Measurements from ENCODE around the gene EXOC6. TPM values are rescaled to one million over a fixed set of nuclear protein-coding genes. Genes with fewer than 3 reads are reported as not detected.

The EXOC6 gene, protein sequence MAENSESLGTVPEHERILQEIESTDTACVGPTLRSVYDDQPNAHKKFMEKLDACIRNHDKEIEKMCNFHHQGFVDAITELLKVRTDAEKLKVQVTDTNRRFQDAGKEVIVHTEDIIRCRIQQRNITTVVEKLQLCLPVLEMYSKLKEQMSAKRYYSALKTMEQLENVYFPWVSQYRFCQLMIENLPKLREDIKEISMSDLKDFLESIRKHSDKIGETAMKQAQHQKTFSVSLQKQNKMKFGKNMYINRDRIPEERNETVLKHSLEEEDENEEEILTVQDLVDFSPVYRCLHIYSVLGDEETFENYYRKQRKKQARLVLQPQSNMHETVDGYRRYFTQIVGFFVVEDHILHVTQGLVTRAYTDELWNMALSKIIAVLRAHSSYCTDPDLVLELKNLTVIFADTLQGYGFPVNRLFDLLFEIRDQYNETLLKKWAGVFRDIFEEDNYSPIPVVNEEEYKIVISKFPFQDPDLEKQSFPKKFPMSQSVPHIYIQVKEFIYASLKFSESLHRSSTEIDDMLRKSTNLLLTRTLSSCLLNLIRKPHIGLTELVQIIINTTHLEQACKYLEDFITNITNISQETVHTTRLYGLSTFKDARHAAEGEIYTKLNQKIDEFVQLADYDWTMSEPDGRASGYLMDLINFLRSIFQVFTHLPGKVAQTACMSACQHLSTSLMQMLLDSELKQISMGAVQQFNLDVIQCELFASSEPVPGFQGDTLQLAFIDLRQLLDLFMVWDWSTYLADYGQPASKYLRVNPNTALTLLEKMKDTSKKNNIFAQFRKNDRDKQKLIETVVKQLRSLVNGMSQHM
- 10 to 100 TPM; 16.8 to 21.6 (median 20.8) TPM for polyA plus RNA-seq (ENCODE audit: insufficient read length in 4 of 4)

DNA sequence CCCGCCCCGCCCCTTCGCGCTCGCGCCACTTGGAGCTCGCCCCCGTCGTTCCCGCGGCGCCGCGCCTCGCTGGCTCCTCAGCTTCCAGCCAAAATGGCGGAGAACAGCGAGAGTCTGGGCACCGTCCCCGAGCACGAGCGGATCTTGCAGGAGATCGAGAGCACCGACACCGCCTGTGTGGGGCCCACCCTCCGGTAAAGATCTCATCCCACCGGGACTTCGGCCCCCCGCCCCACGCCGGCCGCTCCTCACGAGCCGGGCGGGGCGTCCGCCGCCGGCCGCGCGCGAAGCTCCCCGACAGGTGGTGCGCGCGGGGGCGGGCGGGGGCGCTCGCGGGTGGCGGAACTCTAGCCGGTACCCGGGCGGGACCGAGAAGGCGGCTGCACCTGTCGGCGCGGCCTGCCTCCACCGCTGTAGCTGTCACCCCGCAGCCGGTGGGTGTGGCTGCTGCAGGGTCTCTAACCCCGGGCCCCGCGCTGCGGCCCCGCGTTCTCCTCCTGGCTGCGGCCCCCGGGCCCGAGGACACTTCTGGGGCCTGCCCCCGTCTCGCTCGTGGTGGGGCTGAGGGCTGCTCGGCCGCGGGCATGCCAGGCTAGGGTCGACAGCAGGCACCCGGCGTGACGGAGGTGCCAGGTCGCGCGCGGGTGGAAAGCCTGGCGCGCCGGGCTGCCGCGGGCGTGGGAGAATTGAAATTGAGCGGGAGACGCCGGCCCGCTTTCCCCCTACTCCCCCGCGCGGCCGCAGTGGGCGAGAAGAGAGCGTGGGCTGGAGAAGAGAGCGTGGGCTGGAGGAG is at the start of gene EXOC6:
Gene EXOC6 (plus strand): TSS at position 80 of the 793 bp plus-strand sequence. CDS start 14 bp downstream, at position 94.
- DNase-seq (ENCODE audit: low read depth in 4 of 4, low spot score in 3 of 4), result peak; percentile 67 to 78 (median 73)

DNA sequence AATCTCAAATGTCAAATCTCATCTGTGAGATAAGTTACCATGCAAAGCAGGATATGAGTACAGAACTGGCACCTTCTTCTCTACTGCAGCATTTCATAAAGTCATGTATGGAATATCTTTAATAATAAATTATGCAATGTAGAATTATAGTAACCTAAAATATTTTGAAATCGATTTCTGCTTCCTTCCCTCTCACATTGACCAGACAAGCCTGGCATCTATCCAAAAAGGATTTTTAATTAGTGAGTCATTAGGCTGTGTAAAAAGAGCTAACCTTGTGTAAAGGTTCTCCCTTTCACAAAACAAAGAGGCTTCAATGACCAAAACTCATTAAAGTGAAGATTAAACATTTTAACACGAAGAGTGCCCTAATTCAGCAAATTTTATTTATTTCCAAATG is 48.8 kb upstream of the EXOC6 start:
- no peak for DNase-seq (ENCODE audit: low read depth in 4 of 4, low spot score in 3 of 4)

DNA sequence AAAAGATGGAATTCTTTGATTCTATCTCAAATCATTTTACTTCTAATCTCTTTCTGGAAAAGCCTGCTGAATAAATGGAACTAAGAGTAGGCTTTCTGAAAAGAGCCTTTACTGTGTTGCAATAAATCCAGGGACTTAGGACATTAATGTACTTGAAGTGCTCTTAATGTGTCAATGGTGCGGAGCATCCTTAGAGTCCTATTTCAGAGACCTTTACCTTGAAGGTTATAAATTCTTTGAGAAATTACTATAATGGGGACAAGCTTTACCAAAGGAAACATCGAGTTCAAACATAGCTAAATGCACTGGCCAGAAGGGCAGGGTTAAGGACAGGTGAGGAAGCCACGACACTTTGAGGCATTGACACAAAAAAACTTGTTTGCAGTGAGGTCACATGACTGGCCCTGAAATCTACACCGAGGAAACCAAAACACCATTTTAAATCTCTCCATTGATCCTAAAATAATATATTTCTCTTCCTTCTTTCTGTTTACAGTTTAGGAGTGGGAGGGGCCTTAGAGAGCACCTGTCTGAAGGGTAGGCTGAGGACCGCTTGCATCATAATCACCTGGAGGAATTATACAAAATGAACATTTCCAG is 48.1 kb upstream of the EXOC6 start:
- no peak for DNase-seq (ENCODE audit: low read depth in 4 of 4, low spot score in 3 of 4)

DNA sequence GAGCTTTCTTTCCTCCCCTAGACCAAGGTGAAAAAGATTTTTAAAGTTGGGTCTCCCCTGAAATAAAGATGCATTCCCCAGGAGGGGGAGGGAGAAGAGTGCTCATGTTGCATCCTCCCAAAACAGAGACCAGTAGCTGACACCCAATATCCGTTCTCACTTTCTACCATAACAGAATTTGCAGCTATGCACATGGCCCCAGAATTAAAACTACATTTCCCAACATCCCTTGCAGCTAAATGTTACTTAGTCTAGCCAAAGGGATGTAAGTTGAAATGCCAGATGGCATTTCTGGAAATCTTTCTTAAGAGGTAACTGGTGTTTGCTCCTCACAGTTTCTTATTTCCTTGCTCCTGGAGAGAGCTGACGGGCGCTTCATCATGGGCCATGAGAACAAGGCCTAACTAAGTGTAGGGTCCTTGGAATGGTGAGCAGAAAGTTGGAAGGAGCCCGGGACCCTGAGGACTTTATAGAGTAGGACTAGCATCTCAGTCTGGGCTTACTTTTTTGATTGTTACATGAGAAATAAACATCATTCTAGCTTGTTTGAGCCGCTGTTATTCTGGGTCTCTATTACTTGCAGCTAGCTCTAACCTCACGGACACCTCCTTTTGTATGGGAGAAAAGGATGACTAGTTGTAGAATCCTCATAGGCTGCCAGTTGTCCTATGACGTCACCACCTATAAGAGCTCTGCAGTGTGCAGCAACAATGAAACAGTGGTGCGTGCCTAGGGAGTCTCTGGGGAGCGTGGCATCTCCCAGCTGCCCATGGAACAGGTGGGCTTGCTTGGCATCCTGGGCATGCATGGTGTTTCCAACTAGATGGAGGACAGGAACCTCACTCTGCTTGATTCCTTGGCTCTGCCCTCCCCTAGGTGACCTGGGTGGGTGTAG is 46.1 kb upstream of the EXOC6 start:
- DNase-seq (ENCODE audit: low read depth in 4 of 4, low spot score in 3 of 4), result no peak

DNA sequence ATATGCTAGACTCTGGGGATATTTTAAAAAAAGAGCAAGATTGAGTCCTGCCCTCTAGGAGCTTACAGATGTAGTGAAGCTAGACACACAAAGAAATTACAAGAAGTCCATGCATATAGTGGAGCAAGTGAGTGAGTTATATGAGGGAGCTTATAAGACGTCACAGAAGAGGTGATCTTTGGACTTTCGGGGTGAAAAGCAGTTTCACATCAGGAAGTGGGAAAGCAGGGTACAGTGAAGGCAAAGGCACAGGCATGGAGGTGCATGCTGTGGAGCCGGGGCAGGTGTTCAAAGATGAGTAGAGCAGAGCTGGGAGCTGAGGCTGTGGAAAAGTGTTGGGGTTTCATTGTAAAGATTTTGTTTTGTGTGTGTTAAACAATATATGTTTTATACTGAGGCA is 38.5 kb upstream of the EXOC6 start:
- no peak for DNase-seq (ENCODE audit: low read depth in 4 of 4, low spot score in 3 of 4)

DNA sequence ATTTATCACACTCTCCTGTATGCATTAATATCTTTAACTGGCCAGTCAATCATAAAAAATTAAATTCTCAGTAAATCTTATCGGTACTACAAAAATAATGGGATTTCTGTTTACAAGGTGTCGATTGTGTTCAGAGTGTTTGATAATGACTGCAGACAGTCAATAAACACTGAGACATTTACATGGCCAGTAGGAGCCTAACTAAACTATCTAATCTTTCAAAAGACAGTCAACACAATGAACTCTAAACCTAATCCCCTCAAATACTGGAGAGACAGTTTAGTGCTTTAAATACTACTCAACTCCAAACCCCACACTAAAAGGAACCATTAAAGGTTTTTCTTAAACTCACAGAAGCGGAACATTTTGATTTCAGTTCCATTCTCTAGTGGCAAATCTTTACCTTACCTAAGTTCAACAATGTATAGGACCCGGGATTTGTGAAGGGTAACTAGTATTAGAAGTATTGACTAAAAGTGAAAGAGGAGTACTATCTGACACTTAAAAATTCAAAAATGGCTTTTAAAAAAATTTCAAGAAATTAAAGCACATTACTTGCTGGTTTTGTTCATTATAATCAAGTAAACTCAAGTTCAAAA is 37.3 kb upstream of the EXOC6 start:
- DNase-seq (ENCODE audit: low read depth in 4 of 4, low spot score in 3 of 4), result no peak

DNA sequence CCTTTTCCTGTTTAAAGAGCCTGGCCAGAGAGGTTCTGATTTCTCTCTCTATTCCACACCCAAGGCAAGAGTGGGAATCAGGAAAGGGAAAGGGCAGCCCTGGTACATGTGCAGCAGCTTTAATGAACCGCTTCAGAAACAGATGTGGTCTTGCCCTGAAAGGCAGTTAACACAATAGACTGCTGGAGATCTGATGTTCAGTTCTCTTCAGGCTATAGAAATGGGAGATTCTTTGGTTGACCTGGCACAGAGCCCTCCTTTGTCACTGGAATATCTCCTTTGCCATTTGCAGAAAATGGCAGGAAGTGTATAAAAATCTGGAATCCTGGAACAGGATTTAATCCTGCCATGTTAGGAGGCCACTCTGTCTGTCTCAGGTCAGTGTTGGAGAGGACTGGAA is 36.3 kb upstream of the EXOC6 start:
- no peak for DNase-seq (ENCODE audit: low read depth in 4 of 4, low spot score in 3 of 4)

DNA sequence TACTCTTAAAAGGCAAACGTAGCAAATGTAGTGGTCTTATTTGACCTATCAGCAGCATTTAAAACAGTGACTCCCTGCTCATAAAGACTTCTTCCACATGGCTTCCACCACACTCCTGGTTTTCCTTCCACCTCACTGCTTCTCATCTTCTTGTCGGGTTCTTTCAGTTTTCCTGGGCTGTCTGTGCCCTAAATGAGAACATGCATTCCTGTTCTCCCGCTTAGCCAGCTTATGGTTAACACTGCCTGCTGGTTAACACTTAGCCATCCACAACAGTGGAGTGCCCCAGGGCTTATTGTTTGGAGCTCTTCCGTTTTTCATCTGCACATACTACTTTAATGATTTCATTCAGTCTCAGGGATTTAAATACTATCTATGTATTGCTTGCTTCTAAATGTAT is 34.3 kb upstream of the EXOC6 start:
- no peak for DNase-seq (ENCODE audit: low read depth in 4 of 4, low spot score in 3 of 4)

DNA sequence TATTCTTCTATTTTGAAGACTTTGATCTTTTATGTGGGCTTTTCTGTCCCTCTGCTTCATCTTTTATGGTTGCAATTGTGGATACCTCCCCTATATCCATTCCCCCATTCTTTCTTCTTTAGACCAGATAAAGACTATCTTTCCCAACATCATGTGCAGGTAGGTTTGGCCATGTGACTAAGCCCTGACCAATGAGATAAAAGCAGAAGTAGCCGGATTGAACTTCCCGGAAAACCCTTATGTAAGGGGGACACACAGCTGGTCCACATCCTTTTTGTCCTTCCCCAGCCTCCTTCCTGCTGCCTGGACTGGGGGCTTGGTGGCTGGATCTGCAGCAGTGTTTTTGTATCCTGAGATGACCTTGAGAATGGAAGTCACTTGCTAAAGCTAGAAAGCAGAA is 33.5 kb upstream of the EXOC6 start:
- DNase-seq (ENCODE audit: low read depth in 4 of 4, low spot score in 3 of 4), result no peak

DNA sequence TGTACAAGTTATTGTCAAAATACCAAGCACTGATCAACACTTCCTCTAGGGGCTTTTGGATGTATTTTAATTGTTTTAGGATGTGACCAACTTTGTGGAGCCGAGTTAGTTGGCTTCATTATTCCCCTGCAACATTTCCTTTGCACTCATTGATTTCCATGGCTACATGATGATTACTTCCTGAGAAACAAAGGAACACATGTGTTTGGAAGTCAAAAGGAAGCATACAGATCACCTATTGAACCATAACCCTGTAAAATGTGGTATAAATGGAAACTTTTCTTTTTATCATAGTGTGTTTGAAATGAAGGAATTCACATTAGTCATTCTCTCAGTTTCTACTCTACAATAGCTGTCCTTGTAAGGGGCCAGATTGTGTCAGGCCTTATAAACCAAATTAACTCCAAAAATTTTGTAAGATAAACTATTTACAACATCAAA is 32.2 kb upstream of the EXOC6 start:
- DNase-seq (ENCODE audit: low read depth in 4 of 4, low spot score in 3 of 4), result no peak

DNA sequence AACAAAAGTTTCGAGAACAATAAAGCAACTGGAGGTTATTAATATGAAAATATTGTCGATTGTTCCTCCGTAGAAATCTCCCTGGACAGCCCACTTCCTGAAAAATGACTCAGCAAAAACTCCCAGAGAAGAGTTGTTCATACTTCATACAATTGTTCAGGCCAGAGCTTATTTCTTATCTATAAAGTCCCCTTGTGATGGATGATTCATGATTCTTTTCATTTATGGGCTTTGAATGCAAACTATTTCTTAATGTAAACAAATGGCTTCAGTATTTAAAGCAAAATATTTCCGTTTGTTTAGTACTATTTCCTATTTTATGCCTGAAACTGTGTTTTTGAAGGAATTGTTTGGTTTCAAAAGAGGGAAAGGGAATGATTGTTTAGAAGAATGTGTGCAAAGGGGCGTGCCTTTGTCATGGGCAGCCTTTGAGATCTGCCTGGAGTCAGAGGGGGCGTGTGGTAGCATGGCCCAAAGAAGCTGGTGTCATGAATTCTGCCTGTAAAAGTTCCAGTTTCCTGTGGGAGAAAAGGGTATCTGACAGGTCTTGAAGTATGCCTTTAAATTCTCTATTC is 26.2 kb upstream of the EXOC6 start:
- no peak for DNase-seq (ENCODE audit: low read depth in 4 of 4, low spot score in 3 of 4)

DNA sequence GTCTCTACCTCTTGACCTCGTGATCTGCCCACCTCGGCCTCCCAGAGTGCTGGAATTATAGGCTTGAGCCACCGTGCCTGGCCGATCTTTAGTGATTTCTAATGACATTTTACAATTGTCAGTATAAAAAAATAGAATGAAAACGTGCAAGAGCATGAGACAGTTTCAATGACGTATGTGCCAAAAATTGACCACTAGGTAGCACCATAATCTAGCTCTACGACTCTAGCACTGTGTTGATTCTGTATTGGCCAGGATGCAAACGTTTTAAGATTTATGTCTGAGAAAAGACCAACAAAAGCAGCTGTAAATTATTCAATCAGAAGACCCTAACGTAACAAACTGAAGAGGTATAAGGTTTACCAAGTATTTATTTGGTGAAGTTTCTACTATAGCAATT is 25.4 kb upstream of the EXOC6 start:
- DNase-seq (ENCODE audit: low read depth in 4 of 4, low spot score in 3 of 4), result no peak

DNA sequence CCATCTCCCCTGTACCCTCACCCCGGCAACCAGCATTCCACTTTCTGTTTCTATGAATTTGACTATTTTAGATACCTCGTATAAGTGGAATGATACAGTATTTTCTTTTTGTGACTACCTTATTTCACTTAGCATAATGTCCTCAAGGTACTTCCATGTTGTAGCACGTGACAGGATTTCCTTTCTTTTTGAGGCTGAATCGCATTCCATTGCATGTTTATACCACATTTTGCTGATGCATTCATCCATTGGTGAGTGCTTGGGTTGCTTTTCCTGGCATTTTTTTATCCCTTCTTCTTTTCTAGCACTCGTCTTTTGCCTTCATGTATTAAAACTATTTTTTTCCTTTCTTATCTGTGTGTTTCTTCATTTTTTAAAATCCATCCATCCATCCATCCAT is 22.3 kb upstream of the EXOC6 start:
- no peak for DNase-seq (ENCODE audit: low read depth in 4 of 4, low spot score in 3 of 4)

DNA sequence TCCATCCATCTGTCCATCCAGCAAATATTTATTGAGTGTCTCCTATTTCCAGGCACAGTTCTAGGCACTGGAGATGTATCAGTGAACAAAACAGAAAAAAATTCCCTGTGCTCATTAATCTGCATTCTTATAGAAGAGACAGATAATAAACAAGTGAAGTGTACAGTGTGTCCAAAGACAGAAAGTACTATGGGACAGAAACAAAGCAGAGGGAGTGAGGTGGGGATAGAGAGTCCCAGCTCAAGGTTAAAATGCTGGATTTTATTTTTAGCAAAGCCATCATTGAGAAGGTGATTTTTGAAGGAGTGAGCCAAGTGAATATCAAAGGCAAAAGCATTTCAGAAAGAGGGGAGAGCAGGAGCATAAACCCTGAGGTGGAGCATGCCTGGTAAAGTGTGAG is 21.8 kb upstream of the EXOC6 start:
- no peak for DNase-seq (ENCODE audit: low read depth in 4 of 4, low spot score in 3 of 4)

DNA sequence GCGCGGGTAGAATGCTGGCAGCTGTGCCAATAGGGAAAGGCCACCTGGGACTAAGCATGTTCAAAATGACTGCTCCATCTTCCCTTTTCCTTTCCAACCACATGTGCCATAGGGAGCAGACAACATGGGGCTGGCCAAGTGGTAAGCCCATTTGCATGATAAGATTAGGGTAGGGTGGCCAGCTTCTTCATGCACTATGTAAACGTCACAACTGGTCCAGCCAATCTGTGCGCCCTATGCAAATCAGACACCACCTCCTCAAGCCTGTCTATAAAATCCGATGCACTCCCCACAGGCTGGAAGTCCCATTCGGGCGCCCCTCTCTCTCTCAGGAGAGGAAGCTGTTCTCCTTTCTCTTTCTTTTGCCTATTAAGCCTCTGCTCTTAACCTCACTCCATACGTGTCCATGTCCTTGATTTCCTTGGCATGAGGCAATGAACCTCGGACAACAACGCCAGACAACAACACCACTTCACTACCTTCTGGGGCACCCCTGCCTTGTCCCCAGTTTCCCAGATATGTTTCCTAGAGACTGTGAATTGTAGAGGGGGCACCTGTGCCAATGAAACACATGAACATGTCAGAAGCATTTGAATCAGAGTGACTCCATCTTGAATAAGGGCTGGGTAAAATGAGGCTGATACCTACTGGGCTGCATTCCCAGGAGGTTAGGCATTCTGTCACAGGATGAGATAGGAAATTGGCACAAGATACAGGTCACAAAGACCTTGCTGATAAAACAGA is 19.1 kb upstream of the EXOC6 start:
- no peak for DNase-seq (ENCODE audit: low read depth in 4 of 4, low spot score in 3 of 4)

DNA sequence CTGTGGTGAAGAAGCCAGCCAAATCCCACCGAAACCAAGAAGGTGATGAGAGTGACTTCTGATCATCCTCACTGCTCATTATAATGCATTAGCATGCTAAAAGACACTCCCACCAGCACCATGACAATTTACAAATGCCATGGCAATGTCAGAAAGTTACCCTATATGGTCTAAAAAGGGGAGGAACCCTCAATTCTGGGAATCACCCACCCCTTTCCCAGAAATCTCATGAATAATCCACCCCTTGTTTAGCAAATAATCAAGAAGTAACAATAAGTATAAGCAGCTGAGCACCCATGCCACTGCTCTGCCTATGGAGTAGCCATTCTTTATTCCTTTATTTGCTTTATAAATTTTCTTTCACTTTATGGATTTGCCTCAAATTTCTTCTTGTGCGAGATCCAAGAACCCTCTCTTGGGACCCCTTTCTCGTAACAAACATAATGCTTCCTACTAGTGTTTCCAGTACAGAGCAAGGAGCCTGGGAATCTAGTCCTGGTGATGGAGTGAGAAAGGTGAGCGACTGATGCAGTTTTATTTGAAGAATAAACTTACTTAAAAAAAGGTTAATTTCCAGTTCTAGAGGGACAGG is 18.4 kb upstream of the EXOC6 start:
- DNase-seq (ENCODE audit: low read depth in 4 of 4, low spot score in 3 of 4), result no peak

DNA sequence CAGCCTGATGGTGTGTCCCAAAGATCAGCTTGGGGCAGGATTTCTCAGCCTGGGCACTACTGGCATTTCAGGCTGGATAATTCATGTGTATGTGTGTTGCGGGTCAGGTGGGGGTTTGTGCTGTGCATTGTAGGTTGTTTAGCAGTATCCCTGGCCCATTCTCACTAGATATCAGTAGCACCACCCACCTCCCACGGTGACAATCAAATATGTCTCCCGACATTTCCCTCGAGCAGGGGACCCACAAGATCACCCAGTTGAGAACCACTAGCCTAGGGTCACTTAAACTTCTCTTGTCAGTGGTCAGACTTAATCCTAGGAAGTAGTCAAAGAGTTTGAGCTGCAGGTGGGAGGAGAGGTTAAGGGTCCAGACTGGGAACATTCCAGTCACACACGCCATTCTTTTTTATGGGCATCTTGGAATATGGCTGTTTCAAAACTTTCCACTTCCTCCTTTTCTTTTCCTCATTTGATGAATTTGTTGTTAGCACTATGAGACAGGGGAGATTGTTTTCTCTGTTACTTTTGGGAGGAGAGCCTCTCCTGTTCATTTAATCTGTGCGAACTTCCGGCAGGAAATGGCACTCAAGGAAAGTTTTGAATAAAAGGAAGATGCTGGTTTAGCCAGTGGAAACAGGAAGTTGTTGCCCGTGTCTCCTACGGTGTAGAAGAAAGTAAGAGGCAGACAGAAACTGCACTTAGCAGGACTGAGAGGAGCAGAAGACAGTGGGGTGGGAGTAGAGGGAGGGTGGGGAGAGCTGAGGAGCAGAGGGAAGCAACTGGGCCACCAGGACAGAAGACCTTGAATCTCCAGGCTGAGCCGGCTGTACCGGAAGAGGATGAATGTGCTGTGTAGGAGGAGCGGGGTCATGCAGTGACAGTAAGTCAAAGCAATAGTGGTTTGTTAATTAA is 17.6 kb upstream of the EXOC6 start:
- DNase-seq (ENCODE audit: low read depth in 4 of 4, low spot score in 3 of 4), result no peak
